ENCODE measurements around the gene EPB41. TPM values are rescaled to one million over a fixed set of nuclear protein-coding genes. Genes with fewer than 3 reads are reported as not detected.

The EPB41 gene
- total and polyA plus RNA-seq, 2 donors from 2014 or later = 9.9 to 38.8 TPM

DNA sequence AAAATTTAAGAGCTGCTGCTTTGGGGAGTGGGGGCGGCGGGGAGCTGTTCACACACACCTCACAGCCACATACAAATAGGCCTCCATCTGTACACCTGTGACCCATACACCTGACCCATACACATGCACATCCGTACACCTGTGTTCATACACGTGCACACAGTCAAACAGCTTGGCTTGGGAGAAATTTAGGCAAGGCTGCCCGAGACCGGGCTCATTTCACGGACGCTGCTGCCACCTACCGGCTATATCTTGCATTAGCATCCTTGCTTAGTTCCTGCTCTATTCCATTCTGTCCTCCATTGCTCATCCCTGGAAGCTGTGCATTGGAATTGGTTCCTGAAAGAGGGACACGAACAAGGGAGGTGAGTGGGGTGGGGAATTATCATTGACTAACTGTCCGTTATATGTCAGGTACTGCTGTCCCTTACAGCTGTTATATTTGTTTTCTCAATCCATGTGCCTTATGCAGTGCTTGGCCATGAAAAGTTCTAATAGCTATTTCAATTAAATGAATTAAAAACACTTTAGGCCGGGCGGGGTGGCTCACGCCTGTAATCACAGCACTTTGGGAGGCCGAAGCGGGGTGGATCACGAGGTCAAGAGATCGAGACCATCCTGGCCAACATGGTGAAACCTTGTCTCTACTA lies 37.1 kb upstream of the EPB41 start:
- no peak overlapping the region for H3K27ac ChIP-seq (ENCODE audit: low read depth in 2 of 2, low read length in 2 of 2)
- DNase-seq (peak; percentile 80 to 89 (median 86)), FAIRE-seq (peak; percentile 19)
- no peak overlapping the region for H3K4me3 ChIP-seq (ENCODE audit: low read length in 3 of 3)
- no peaks in the 10 kb centered on the region for H3K9me3 ChIP-seq (ENCODE audit: control insufficient read depth in 2 of 3, insufficient read depth in 1 of 3, low read length in 3 of 3)
- peaks cover 0 to 4% (median 0%) of the 10 kb centered on the region in 3 donors for H3K4me1 ChIP-seq (ENCODE audit: control insufficient read depth in 2 of 3, insufficient read depth in 2 of 3, low read depth in 1 of 3, low read length in 3 of 3)
- no peaks in the 10 kb centered on the region for H3K27me3 ChIP-seq (ENCODE audit: control insufficient read depth, insufficient read depth, low read length)
- no peaks in the 10 kb centered on the region for H3K36me3 ChIP-seq (ENCODE audit: control insufficient read depth in 2 of 3, insufficient read depth in 3 of 3, low read length in 3 of 3)
- H3K9ac ChIP-seq (ENCODE audit: low read length in 3 of 3) = no peak overlapping the region
- TF ChIP-seq CTCF (IDR thresholded peaks at IDR 0.05; ENCODE audit: borderline replicate concordance, extremely low read depth, insufficient read depth) = peak; percentile 98
- intact Hi-C loops (cut with DNase I) = loop anchor here (10.0 kb wide), 1 partner anchor 92 kb away; no protein-coding TSS in a partner anchor

DNA sequence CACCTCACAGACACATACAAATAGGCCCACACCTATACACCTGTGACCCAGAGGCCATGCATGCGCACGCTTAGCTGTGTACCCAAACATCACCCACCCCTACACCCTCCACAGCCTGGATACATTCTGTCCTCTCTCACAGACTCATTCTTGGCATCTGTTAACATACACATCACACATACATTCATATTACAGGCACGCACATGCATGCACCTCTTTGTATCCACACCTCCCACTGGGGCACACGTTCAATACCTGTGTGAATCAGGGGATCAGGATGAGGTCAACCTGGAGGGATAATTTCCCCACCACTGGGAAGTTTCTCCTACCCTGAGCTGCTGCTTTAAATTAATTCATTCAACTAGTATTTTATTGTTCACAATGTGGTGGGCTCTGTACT lies 35.6 kb upstream of the EPB41 start:
- Histone ChIP-seq H3K4me1 (ENCODE audit: control insufficient read depth in 2 of 3, insufficient read depth in 2 of 3, low read depth in 1 of 3, low read length in 3 of 3) (peaks cover 0 to 2% (median 0%) of the 10 kb centered on the region in 3 donors), H3K9ac (ENCODE audit: low read length in 3 of 3) (no peak overlapping the region), H3K9me3 (ENCODE audit: control insufficient read depth in 2 of 3, insufficient read depth in 1 of 3, low read length in 3 of 3) (no peaks in the 10 kb centered on the region), H3K27me3 (ENCODE audit: control insufficient read depth, insufficient read depth, low read length) (no peaks in the 10 kb centered on the region), H3K4me3 (ENCODE audit: low read length in 3 of 3) (no peak overlapping the region), H3K27ac (ENCODE audit: low read depth in 2 of 2, low read length in 2 of 2) (no peak overlapping the region), H3K36me3 (ENCODE audit: control insufficient read depth in 2 of 3, insufficient read depth in 3 of 3, low read length in 3 of 3) (no peaks in the 10 kb centered on the region)
- TF ChIP-seq CTCF (IDR thresholded peaks at IDR 0.05; ENCODE audit: borderline replicate concordance, extremely low read depth, insufficient read depth) = no peak
- no peak for FAIRE-seq
- intact Hi-C loops (cut with DNase I) = loop anchor here (10.0 kb wide), 1 partner anchor 94 kb away; no protein-coding TSS in a partner anchor
- no peak for DNase-seq

GRCh38 chr1:28882009-28882628 lies 32.2 kb upstream of the EPB41 start:
- FAIRE-seq (no peak), DNase-seq (peak; percentile 90 to 96 (median 92))
- TF ChIP-seq CTCF (IDR thresholded peaks at IDR 0.05; ENCODE audit: borderline replicate concordance, extremely low read depth, insufficient read depth) = peak; percentile 98
- Histone ChIP-seq H3K9me3 (ENCODE audit: control insufficient read depth in 2 of 3, insufficient read depth in 1 of 3, low read length in 3 of 3) (no peaks in the 10 kb centered on the region), H3K4me3 (ENCODE audit: low read length in 3 of 3) (no peak overlapping the region), H3K9ac (ENCODE audit: low read length in 3 of 3) (no peak overlapping the region), H3K4me1 (ENCODE audit: control insufficient read depth in 2 of 3, insufficient read depth in 2 of 3, low read depth in 1 of 3, low read length in 3 of 3) (peaks cover 0 to 12% (median 6%) of the 10 kb centered on the region in 3 donors), H3K27ac (ENCODE audit: low read depth in 2 of 2, low read length in 2 of 2) (no peak overlapping the region), H3K27me3 (ENCODE audit: control insufficient read depth, insufficient read depth, low read length) (no peaks in the 10 kb centered on the region), H3K36me3 (ENCODE audit: control insufficient read depth in 2 of 3, insufficient read depth in 3 of 3, low read length in 3 of 3) (no peaks in the 10 kb centered on the region)
- intact Hi-C loops (cut with DNase I) = loop anchor here (5.0 kb wide), 2 partner anchors 150 to 320 kb away; no protein-coding TSS in a partner anchor
